ENCODE measurements around the gene CTDNEP1. TPM values are rescaled to one million over a fixed set of nuclear protein-coding genes. Genes with fewer than 3 reads are reported as not detected.

The CTDNEP1 gene
- total and polyA plus RNA-seq, 7 experiments from 2014 or later = 38.3 to 173 (median 120) TPM

- H3K4me3 Mint-ChIP-seq = peak overlapping the region; percentile 88 to 98 (median 96)
- H3K27me3 ChIP-seq (ENCODE audit: control insufficient read depth in 2 of 2, insufficient read depth in 2 of 2, low read length in 2 of 2) = no peaks in the 10 kb centered on the region
- H3K4me3 ChIP-seq (ENCODE audit: low read length) = peak overlapping the region; percentile 100
- ATAC-seq (no peak), DNase-seq (no peak)
- ChIA-PET POLR2A (interaction anchor here (0.7 to 14.4 kb wide), 9 partner anchors 9 to 446 kb away, joined by 3 to 265 read pairs (median 13); partner anchors contain the start of genes ACADVL, ACAP1, CTDNEP1 and DLG4), CTCF (interaction anchor here (0.7 to 1.8 kb wide), 3 partner anchors 10 to 274 kb away, joined by 3 to 6 read pairs (median 4); partner anchors contain the start of genes ACADVL, CTDNEP1, DLG4 and ELP5)
- H3K36me3 Mint-ChIP-seq = peaks cover 7 to 31% (median 21%) of the 10 kb centered on the region in 5 donors
- peak overlapping the region; percentile 96 to 100 (median 98) for H3K27ac Mint-ChIP-seq
- H3K9me3 Mint-ChIP-seq = peaks cover 0 to 9% (median 0%) of the 10 kb centered on the region in 11 donors
- intact Hi-C loops (cut with micrococcal nuclease) = loop anchor here in 1 of 2 donors (5.0 kb wide), 1 partner anchor 589 kb away; the partner anchor contains the start of genes C17orf100 and MED31
- peak overlapping the region; percentile 92 for H3K27ac ChIP-seq (ENCODE audit: low read depth, low read length)
- peaks cover 0 to 5% (median 0%) of the 10 kb centered on the region in 5 donors for H3K27me3 Mint-ChIP-seq
- no peaks in the 10 kb centered on the region for H3K9me3 ChIP-seq (ENCODE audit: control insufficient read depth in 2 of 3, low read length in 3 of 3)
- peaks cover 22 to 37% of the 10 kb centered on the region in 2 donors for H3K4me1 ChIP-seq (ENCODE audit: control insufficient read depth in 2 of 2, insufficient read depth in 2 of 2, low read length in 2 of 2)
- peaks cover 8 to 44% (median 19%) of the 10 kb centered on the region in 3 experiments for H3K36me3 ChIP-seq (ENCODE audit: control insufficient read depth in 2 of 3, insufficient read depth in 3 of 3, low read length in 3 of 3)
- H3K4me1 Mint-ChIP-seq = peaks cover 31 to 51% (median 46%) of the 10 kb centered on the region in 7 donors
Measured at GRCh38 chr17:7241090-7241733, 10.3 kb downstream of the CTDNEP1 start.

- DNase-seq (no peak), ATAC-seq (no peak)
- Histone ChIP-seq H3K36me3 (ENCODE audit: control insufficient read depth in 2 of 3, insufficient read depth in 3 of 3, low read length in 3 of 3) (peaks cover 5 to 47% (median 13%) of the 10 kb centered on the region in 3 experiments), H3K27ac (ENCODE audit: low read depth, low read length) (peak overlapping the region; percentile 92), H3K4me3 (ENCODE audit: low read length) (no peak overlapping the region), H3K4me1 (ENCODE audit: control insufficient read depth in 2 of 2, insufficient read depth in 2 of 2, low read length in 2 of 2) (peaks cover 22 to 37% of the 10 kb centered on the region in 2 donors), H3K9me3 (ENCODE audit: control insufficient read depth in 2 of 3, low read length in 3 of 3) (no peaks in the 10 kb centered on the region), H3K27me3 (ENCODE audit: control insufficient read depth in 2 of 2, insufficient read depth in 2 of 2, low read length in 2 of 2) (no peaks in the 10 kb centered on the region)
- H3K4me3 Mint-ChIP-seq = peak overlapping the region; percentile 88 to 98 (median 95)
- peaks cover 0 to 5% (median 0%) of the 10 kb centered on the region in 5 donors for H3K27me3 Mint-ChIP-seq
- peaks cover 38 to 57% (median 52%) of the 10 kb centered on the region in 7 donors for H3K4me1 Mint-ChIP-seq
- POLR2A ChIA-PET = interaction anchor here (0.6 to 14.4 kb wide), 10 partner anchors 8 to 447 kb away, joined by 3 to 265 read pairs (median 13); partner anchors contain the start of genes ACADVL, ACAP1, CTDNEP1 and DLG4
- CTCF ChIA-PET = no interaction called here
- H3K36me3 Mint-ChIP-seq = peaks cover 5 to 32% (median 21%) of the 10 kb centered on the region in 5 donors
- H3K9me3 Mint-ChIP-seq = peaks cover 0 to 10% (median 0%) of the 10 kb centered on the region in 11 donors
- peak overlapping the region; percentile 29 to 100 (median 97) for H3K27ac Mint-ChIP-seq
- intact Hi-C loops (cut with micrococcal nuclease) = loop anchor here in 1 of 2 donors (5.0 kb wide), 1 partner anchor 588 kb away; the partner anchor contains the start of genes C17orf100 and MED31
Measured at GRCh38 chr17:7240375-7240774, 11.2 kb downstream of the CTDNEP1 start.

- intact Hi-C loops (cut with micrococcal nuclease) = loop anchor here (1.0 to 10.0 kb wide), 18 partner anchors 13 to 917 kb away; partner anchors contain the start of genes EIF5A (in 2 of the 2), ELP5 (in 2 of the 2), TMEM102 (in 2 of the 2) and TP53 (in 2 of the 2)
- peak within 1 kb of the TSS; percentile 76 for H3K4me3 ChIP-seq (ENCODE audit: low read length)
- peak; percentile 78 for ATAC-seq
Measured at GRCh38 chr17:7239091-7240027, 12.2 kb downstream of the CTDNEP1 start, which contains the start of gene PHF23. TSS of gene PHF23 (minus strand) at chr17:7239457. CDS start at chr17:7239279, 178 bp downstream.

GRCh38 chr17:7238420-7239090 lies 13.0 kb downstream of the CTDNEP1 start:
- Histone ChIP-seq H3K4me3 (ENCODE audit: low read length) (peak overlapping the region; percentile 76), H3K4me1 (ENCODE audit: control insufficient read depth in 2 of 2, insufficient read depth in 2 of 2, low read length in 2 of 2) (peaks cover 32 to 43% of the 10 kb centered on the region in 2 donors), H3K27me3 (ENCODE audit: control insufficient read depth in 2 of 2, insufficient read depth in 2 of 2, low read length in 2 of 2) (no peaks in the 10 kb centered on the region), H3K36me3 (ENCODE audit: control insufficient read depth in 2 of 3, insufficient read depth in 3 of 3, low read length in 3 of 3) (peaks cover 5 to 49% (median 7%) of the 10 kb centered on the region in 3 experiments), H3K27ac (ENCODE audit: low read depth, low read length) (peak overlapping the region; percentile 92), H3K9me3 (ENCODE audit: control insufficient read depth in 2 of 3, low read length in 3 of 3) (no peaks in the 10 kb centered on the region)
- intact Hi-C loops (cut with micrococcal nuclease) = loop anchor here (1.0 to 10.0 kb wide), 18 partner anchors 14 to 918 kb away; partner anchors contain the start of genes EIF5A (in 2 of the 2), ELP5 (in 2 of the 2), TMEM102 (in 2 of the 2) and TP53 (in 2 of the 2)
- Mint-ChIP-seq H3K27ac (peak overlapping the region; percentile 55 to 100 (median 90)), H3K4me1 (peaks cover 41 to 72% (median 64%) of the 10 kb centered on the region in 7 donors), H3K27me3 (peaks cover 0 to 7% (median 0%) of the 10 kb centered on the region in 5 donors), H3K4me3 (peak overlapping the region; percentile 88 to 98 (median 94)), H3K9me3 (peaks cover 0 to 14% (median 0%) of the 10 kb centered on the region in 11 donors), H3K36me3 (peaks cover 5 to 32% (median 16%) of the 10 kb centered on the region in 5 donors)
- ChIA-PET POLR2A (interaction anchor here (0.6 to 14.4 kb wide), 16 partner anchors 12 to 900 kb away, joined by 3 to 265 read pairs (median 4); partner anchors contain the start of genes ACADVL, ACAP1, CTDNEP1 and DLG4), CTCF (interaction anchor here (0.6 to 1.6 kb wide), 2 partner anchors 18 to 67 kb away, joined by 3 to 9 read pairs; partner anchors contain the start of genes ACADVL and DLG4)
- DNase-seq = peak in 1 of 9 donors; percentile 39
- no peak for ATAC-seq

More at GRCh38 chr17:7239091-7240027, 12.2 kb downstream of the CTDNEP1 start, which contains the start of gene PHF23:
- peak; percentile 91 to 98 (median 97) for DNase-seq
- H3K27ac Mint-ChIP-seq = peak within 1 kb of the TSS; percentile 55 to 100 (median 95)
- CTCF ChIA-PET = interaction anchor here (1.6 kb wide), 1 partner anchor 19 kb away, joined by 9 read pairs; the partner anchor contains the start of genes ACADVL and DLG4
- H3K27me3 ChIP-seq (ENCODE audit: control insufficient read depth in 2 of 2, insufficient read depth in 2 of 2, low read length in 2 of 2) = no peaks in the 10 kb centered on the region
- H3K27me3 Mint-ChIP-seq = peaks cover 0 to 7% (median 0%) of the 10 kb centered on the region in 5 donors
- peak within 1 kb of the TSS; percentile 92 for H3K27ac ChIP-seq (ENCODE audit: low read depth, low read length)
- H3K9me3 ChIP-seq (ENCODE audit: control insufficient read depth in 2 of 3, low read length in 3 of 3) = no peaks in the 10 kb centered on the region
- H3K4me1 Mint-ChIP-seq = peaks cover 38 to 67% (median 60%) of the 10 kb centered on the region in 7 donors
- peaks cover 0 to 13% (median 0%) of the 10 kb centered on the region in 11 donors for H3K9me3 Mint-ChIP-seq
- peaks cover 5 to 34% (median 18%) of the 10 kb centered on the region in 5 donors for H3K36me3 Mint-ChIP-seq
- H3K36me3 ChIP-seq (ENCODE audit: control insufficient read depth in 2 of 3, insufficient read depth in 3 of 3, low read length in 3 of 3) = peaks cover 5 to 49% (median 8%) of the 10 kb centered on the region in 3 experiments
- peak within 1 kb of the TSS; percentile 88 to 98 (median 95) for H3K4me3 Mint-ChIP-seq
- peaks cover 32 to 44% of the 10 kb centered on the region in 2 donors for H3K4me1 ChIP-seq (ENCODE audit: control insufficient read depth in 2 of 2, insufficient read depth in 2 of 2, low read length in 2 of 2)
- POLR2A ChIA-PET = interaction anchor here (0.6 to 14.4 kb wide), 14 partner anchors 11 to 448 kb away, joined by 3 to 265 read pairs (median 5); partner anchors contain the start of genes ACADVL, ACAP1, CTDNEP1 and DLG4

Data from naive thymus-derived CD4-positive, alpha-beta T cell (primary cell).